ENCODE data around the gene NUP93.

DNA sequence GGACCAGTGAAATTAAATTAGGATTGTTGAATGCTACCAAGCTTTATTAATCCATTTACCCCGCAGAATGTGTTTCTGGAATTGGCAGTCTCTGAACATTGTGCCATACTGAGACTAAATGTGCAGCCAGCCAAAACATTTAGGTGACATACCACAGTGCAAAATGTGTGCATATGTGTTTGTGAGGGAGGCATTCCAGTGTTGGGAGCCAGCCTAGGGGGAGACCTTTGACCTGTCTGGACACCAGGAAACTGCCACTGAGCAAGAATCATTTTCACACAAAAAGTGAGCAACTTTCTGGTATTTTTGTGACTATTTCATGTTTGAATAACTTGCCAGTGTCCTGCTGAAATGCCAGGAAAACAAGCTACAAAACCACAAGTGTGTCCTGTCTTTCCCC is 70.4 kb downstream of the NUP93 start:
- TF ChIP-seq POLR2AphosphoS5 (IDR thresholded peaks at IDR 0.05; ENCODE audit: borderline replicate concordance, low read depth, low read length) (no peak), EZH2 (IDR thresholded peaks at IDR 0.05) (no peak), FOXP2 (optimal IDR thresholded peaks at IDR 0.05; ENCODE audit: control extremely low read depth, extremely low read length, insufficient read depth) (no peak)
